Hepatocyte (in vitro differentiated cells): ENCODE measurements around the gene REEP5.

Source experiments
- EZH2phosphoT487 ChIP-seq: fragments of 200-600 bp; sonication (generic); IDR thresholded peaks from one replicate; pipeline ENCODE4 v1.6.1; 2018; ENCODE audit warnings: antibody characterized with exemption, mild to moderate bottlenecking, low read depth, moderate library complexity; ENCODE audit not compliant: unreplicated experiment, severe bottlenecking
- TF ChIP-seq, protein P1 (sequence below): fragments of 200-600 bp; sonication (generic); IDR thresholded peaks from 2 replicates; pipeline ENCODE4 v1.5.1; 2016; ENCODE audit warnings: antibody characterized with exemption, mild to moderate bottlenecking; ENCODE audit not compliant: poor library complexity

- TF ChIP-seq EZH2phosphoT487, result no peak
- TF ChIP-seq, protein P1, sequence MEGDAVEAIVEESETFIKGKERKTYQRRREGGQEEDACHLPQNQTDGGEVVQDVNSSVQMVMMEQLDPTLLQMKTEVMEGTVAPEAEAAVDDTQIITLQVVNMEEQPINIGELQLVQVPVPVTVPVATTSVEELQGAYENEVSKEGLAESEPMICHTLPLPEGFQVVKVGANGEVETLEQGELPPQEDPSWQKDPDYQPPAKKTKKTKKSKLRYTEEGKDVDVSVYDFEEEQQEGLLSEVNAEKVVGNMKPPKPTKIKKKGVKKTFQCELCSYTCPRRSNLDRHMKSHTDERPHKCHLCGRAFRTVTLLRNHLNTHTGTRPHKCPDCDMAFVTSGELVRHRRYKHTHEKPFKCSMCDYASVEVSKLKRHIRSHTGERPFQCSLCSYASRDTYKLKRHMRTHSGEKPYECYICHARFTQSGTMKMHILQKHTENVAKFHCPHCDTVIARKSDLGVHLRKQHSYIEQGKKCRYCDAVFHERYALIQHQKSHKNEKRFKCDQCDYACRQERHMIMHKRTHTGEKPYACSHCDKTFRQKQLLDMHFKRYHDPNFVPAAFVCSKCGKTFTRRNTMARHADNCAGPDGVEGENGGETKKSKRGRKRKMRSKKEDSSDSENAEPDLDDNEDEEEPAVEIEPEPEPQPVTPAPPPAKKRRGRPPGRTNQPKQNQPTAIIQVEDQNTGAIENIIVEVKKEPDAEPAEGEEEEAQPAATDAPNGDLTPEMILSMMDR, result no peak
Measured at GRCh38 chr5:112860929-112861637, 60.9 kb downstream of the REEP5 start, which contains the start of gene SRP19.
